ENCODE measurements around the gene CEBPB. TPM values are rescaled to one million over a fixed set of nuclear protein-coding genes. Genes with fewer than 3 reads are reported as not detected.
"Not testable (repeated sequence)": the region's sequence is repeated elsewhere in the genome, so short reads cannot be mapped to it uniquely, and the experiment has no call there.

Gene CEBPB
- 10 to 100 TPM in 1 of 12 donors, 1 to 10 TPM in 10, not detected in 1; 3.9 to 11.5 (median 5.5) TPM for polyA plus RNA-seq (ENCODE audit: insufficient read length in 12 of 12)
- long read RNA-seq, donor 1, transcript CEBPB-201 (1 exons, 1,956 nt), result major isoform, 52 of 52 reads
- long read RNA-seq, donor 1, partial matches to known transcripts, result 0 of 52 reads
- long read RNA-seq, donor 1, other reads (novel, unspliced or antisense), result 0 of 52 reads
- long read RNA-seq, donor 2, transcript CEBPB-201 (1 exons, 1,956 nt), result major isoform, 19 of 19 reads
- long read RNA-seq, donor 2, partial matches to known transcripts, result 0 of 19 reads
- long read RNA-seq, donor 2, other reads (novel, unspliced or antisense), result 0 of 19 reads
- long read RNA-seq, donor 3, transcript CEBPB-201 (1 exons, 1,956 nt), result major isoform, 12 of 12 reads
- long read RNA-seq, donor 3, partial matches to known transcripts, result 0 of 12 reads
- long read RNA-seq, donor 3, other reads (novel, unspliced or antisense), result 0 of 12 reads
- long read RNA-seq, donor 4, transcript CEBPB-201 (1 exons, 1,956 nt), result major isoform, 13 of 13 reads
- long read RNA-seq, donor 4, partial matches to known transcripts, result 0 of 13 reads
- long read RNA-seq, donor 4, other reads (novel, unspliced or antisense), result 0 of 13 reads
- long read RNA-seq, donor 5, transcript CEBPB-201 (1 exons, 1,956 nt), result major isoform, 15 of 15 reads
- long read RNA-seq, donor 5, partial matches to known transcripts, result 0 of 15 reads
- long read RNA-seq, donor 5, other reads (novel, unspliced or antisense), result 0 of 15 reads
- long read RNA-seq, donor 6, transcript CEBPB-201 (1 exons, 1,956 nt), result major isoform, 14 of 14 reads
- long read RNA-seq, donor 6, partial matches to known transcripts, result 0 of 14 reads
- long read RNA-seq, donor 6, other reads (novel, unspliced or antisense), result 0 of 14 reads
- long read RNA-seq, donor 7, transcript CEBPB-201 (1 exons, 1,956 nt), result major isoform, 6 of 6 reads
- long read RNA-seq, donor 7, partial matches to known transcripts, result 0 of 6 reads
- long read RNA-seq, donor 7, other reads (novel, unspliced or antisense), result 0 of 6 reads
- long read RNA-seq, donor 8, transcript CEBPB-201 (1 exons, 1,956 nt), result major isoform, 13 of 13 reads
- long read RNA-seq, donor 8, partial matches to known transcripts, result 0 of 13 reads
- long read RNA-seq, donor 8, other reads (novel, unspliced or antisense), result 0 of 13 reads
- long read RNA-seq, donor 9, transcript CEBPB-201 (1 exons, 1,956 nt), result major isoform, 16 of 16 reads
- long read RNA-seq, donor 9, partial matches to known transcripts, result 0 of 16 reads
- long read RNA-seq, donor 9, other reads (novel, unspliced or antisense), result 0 of 16 reads
- long read RNA-seq, donor 10, transcript CEBPB-201 (1 exons, 1,956 nt), result major isoform, 29 of 29 reads
- long read RNA-seq, donor 10, partial matches to known transcripts, result 0 of 29 reads
- long read RNA-seq, donor 10, other reads (novel, unspliced or antisense), result 0 of 29 reads
- long read RNA-seq, donor 11, transcript CEBPB-201 (1 exons, 1,956 nt), result major isoform, 11 of 11 reads
- long read RNA-seq, donor 11, partial matches to known transcripts, result 0 of 11 reads
- long read RNA-seq, donor 11, other reads (novel, unspliced or antisense), result 0 of 11 reads

DNA sequence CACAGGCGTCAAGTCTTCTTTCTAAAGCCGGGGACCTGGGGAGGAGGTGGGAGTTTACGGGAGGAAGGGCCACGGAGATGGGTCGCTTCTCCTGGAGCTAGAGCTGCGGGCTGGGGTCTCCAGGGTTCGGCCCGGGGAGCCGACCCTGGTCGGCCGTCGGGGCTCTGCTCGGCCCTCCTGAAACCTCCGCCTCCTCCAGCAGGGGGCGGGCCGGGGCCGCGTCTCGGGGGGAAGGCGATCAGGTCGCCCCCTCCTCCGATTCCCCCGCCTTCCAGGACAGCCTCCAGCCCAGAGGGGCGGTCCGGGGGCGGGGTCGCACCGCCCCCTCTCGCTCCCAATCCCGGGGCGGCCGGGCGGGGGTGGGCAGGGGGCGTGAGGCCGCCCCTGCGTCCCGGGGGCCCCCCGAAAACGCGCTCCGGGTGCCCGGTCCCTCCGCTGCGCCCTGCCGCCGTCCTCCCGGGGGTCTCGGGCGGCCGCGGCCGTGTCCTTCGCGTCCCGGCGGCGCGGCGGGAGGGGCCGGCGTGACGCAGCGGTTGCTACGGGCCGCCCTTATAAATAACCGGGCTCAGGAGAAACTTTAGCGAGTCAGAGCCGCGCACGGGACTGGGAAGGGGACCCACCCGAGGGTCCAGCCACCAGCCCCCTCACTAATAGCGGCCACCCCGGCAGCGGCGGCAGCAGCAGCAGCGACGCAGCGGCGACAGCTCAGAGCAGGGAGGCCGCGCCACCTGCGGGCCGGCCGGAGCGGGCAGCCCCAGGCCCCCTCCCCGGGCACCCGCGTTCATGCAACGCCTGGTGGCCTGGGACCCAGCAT lies at the start of gene CEBPB:
CEBPB (plus strand) TSS at position 580 of the 814 bp plus-strand sequence; CDS start at position 784, 204 bp downstream.
- DNase-seq, result peak; percentile 92

GRCh38 chr20:50141018-50141675 lies 49.5 kb upstream of the CEBPB start:
- no peak for DNase-seq

DNA sequence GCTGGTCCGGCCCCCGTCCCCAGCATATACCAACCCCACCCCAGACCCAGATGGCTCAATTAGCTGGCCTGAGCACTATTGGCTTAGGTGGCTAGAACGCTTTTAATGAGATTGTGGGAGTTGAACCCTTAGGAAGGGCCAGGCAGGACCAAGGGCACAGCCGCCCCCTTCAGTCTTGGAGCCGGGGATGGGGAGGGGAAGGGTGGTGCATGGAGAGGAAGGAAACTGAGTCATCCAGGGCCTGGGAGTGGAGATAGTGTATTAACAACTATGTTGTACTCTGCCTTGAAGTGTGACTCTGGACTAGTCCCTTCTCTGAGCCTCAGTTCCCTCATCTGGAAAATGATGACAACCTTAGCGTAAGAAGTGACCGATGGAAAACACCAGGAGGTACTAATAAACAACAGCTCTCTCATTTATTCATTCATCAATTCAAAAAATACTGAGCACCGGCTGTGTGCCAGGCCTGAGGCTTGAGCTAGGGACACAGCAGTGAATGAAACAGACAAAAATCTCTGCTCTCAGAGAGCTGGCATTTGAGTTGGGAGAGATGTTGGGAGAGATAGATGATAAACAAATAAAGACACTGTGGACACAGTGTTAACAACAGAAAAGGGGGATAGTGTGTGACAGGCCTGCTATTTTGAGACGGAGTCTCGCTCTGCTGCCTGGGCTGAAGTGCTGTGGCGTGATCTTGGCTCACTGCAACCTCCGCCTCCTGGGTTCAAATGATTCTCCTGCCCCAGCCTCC lies 48.6 kb upstream of the CEBPB start:
- DNase-seq, result no peak

DNA sequence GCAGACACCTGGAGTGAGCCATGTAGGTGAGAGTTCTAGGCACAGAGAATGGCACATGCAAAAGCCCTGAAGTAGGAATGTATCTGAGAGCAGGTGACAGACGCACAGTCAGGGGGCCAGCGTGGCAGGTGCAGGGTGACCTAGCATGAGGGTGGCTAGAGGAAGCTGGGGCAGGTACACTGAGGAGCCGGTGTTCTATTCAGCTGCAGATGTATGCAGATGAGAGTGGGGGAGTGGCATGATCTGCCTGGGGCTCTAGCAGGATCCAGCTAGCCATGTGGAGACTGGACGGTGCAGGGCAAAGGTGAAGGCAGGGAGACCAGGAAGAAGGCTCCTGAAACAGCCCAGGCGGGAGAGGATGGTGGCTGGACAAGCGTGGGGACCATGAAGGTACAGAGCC lies 47.8 kb upstream of the CEBPB start:
- DNase-seq, result no peak

- no peak for DNase-seq
Measured at GRCh38 chr20:50144362-50144761, 46.3 kb upstream of the CEBPB start.

- no peak for DNase-seq
Measured at GRCh38 chr20:50145566-50145965, 45.1 kb upstream of the CEBPB start.

GRCh38 chr20:50146214-50146613 lies 44.4 kb upstream of the CEBPB start:
- no peak for DNase-seq

- DNase-seq, result no peak
Measured at GRCh38 chr20:50146732-50147662, 43.6 kb upstream of the CEBPB start.

DNA sequence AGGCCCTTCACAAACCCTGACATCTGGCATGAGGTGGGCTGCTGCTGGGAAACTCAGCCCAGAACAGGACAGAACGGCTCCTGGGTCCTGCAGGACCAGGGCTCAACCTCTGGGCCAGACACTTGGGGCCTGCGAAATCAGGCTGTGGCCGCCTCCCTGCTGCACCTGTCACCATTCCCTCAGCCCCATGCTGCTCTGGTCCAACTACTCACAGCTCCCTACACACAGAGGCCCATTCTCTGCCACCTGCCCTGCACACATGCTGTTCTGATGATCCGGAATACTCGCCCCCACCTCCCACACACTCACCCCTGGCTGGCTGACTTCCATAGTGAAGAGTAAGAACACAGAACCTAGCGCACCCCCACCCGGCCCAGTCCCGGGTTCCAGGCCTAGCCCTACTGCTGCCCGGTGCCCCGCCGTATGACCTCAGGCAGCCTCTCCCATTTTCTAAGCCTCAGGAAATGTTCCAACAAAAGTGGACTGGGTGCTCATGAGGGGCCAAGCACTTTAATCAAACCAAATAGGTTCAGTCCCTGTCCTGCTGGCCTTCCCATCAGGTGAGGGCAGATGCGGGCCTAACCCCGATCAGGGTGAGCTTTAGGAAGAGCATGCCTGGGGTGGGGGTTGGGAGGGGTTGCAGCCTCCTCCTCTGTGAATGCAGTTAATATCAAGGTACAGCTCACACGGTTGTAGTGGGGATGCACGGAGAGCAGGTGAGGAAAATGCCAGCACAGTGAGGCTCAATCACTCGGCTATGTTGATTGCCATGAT lies 41.0 kb upstream of the CEBPB start:
- no peak for DNase-seq

GRCh38 chr20:50151034-50151743 lies 39.4 kb upstream of the CEBPB start:
- no peak for DNase-seq

DNA sequence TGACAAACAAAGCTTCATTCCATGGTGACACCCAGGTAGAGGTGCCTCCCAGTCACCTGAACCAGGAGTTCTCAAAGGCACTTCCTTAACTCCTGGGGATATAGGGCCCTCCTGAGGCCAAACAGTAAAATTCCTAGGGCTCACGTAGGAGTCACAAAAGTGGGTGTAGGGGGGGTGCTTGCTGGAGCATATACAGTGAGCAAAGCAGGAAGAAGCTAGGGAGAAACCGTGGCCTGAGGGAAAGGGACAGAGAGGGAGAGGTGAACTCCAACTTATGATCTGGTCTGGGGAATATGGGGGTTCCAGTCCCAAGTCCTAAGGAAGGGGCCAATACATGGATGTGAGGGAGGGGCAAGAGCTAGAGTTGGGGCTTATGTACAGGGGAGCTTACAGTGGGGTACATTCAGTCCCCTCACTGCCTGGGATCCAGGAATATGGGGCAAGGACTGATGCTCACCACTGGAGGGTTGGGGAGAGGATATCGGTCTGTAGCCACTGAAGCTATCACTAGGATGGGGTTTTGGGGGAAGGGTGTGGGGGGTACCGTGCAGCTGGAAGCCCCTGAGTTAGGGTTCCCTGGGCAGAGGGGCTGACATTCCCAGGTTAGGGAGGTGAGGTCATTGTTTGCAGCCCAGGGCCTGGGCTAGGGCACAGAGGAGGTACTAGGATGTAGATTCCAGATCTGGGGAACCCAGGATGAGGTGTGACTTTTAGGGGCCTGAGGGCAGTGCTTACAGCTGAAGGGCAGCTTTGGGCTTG lies 38.1 kb upstream of the CEBPB start:
- DNase-seq, result no peak

GRCh38 chr20:50153153-50153499 lies 37.5 kb upstream of the CEBPB start:
- DNase-seq, result no peak

DNA sequence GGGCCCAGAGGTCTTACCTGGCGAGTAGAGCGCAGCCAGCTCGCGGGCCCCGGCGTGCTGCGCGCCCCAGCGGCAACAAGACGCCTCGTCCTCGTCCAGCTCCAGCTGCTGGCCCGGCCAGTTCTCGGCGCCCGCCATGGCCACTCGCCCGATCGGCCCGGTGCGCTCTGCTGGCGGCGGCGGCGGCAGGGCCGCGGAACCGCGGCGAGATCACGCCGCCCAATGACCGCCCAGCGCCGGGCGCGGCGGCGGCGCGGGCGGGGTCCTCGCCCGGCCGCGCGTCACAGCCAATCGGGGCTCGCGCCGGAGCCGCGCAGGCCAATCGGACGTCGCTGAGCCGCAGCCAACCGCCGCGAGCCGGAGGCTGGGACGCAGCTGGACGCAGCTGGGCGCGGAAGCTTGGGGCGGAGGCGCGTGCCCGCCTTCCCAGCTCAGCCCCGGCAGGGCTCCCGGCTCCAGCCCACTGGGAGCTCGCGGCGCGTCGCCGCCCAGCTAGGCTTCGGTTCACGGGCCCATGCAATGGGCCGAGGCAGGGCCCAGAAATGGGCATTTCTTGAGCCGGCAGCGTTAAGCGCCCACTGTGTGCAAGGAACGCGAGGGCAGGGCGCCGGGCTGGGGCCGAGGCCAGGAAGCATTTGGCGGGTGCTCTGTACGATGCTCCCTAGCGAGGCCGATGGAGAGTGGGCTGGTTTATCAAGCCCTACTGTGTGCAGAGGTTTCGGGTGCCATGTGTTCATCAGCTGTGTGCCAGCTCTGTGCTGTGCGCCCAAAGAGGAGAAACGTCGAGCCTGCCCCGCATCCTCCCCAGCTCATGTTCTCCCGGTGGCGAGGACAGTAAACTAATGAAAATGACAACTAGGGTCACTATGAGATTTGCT lies 36.9 kb upstream of the CEBPB start, which contains the start of gene PEDS1:
PEDS1 (minus strand) TSS at position 224 of the 878 bp plus-strand sequence; CDS start at position 138, 86 bp downstream.
- peak; percentile 92 for DNase-seq

- DNase-seq, result not testable (repeated sequence)
Measured at GRCh38 chr20:50161494-50161893, 29.1 kb upstream of the CEBPB start.

Data from muscle of arm (tissue), 14 donors.